NCI-H446 (cell line): Measurements from ENCODE around the gene FCRL2.
"Not testable (repeated sequence)": the region's sequence is repeated elsewhere in the genome, so short reads cannot be mapped to it uniquely, and the experiment has no call there.

Experiments used
- DNase-seq, 2 experiments: peaks; one replicate each; lab custom pipeline; 2025; lab: John Stamatoyannopoulos, UW

FCRL2 gene

GRCh38 chr1:157751283-157751682 is 25.6 kb downstream of the FCRL2 start:
- DNase-seq = no peak

DNA sequence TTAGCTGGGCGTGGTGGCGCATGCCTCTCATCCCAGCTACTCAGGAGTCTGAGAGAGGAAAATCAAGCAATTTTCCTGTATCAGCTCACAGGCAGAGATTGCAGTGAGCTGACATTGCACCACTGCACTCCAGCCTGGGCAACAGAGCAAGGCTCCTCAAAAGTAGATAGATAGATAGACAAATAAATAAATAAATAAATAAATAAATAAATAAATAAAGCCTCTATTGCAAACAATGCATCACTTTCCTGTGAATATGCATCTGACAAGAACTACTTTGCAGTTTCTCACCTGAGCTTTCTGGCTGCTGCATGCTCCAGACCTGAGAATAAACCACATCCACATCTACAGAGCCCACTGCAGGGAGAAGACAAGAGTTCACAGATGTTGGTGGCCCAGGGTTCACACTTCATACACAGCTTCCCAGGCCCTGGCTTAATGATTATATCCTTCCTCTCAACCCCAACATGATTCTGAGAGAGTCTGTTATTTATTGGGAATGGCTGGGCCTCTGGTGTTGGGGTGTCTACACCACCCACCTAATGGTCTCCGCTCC is 28.6 kb downstream of the FCRL2 start:
- no peak for DNase-seq

DNA sequence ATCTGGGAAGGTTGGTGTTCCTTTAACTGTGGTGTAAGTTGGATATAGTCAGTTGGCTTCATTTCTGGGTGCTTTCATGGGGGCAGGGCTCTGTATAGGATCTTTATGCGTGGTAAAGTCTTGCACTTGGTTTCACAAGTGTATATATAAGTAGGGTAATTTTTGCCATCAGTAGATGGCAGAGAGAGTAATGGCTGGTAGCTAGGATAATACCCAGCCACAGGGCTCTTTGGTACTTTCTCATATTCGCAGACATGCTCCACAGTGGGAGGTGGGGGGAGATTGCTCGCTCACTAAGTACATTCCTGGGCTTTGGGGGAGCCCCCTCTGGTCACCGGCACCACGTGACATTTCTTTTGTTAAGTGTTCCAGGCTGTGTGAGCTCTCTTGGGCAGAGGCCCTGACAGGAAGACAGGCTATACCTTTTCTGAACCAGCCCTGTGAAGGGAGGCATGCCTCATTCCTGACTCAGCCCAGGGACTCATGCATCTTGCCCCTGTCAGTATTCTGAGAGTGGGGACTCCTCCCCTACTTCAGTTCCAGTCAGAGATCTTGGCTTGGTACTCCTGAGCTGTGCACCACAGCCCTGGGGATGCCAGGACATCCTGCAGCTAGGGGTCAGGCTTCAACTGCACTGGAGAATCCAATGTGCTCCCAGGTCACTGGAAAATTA is 37.6 kb downstream of the FCRL2 start:
- no peak for DNase-seq

DNA sequence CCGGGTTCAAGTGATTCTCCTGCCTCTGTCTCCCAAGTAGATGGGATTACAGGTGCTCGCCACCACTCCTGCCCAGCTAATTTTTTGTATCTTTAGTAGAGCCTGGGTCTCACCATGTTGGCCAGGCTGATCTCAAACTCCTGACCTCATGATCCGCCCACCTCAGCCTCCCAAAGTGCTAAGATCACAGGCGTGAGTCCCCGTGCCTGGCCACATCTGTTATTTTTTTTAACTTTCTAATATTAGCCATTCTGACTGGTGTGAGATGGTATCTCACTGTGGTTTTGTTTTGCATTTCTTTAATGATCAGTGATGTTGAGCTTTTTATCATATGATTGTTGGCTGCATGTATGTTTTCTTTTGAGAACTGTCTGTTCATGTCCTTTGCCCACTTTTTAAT is 40.9 kb downstream of the FCRL2 start:
- not testable (repeated sequence) for DNase-seq

GRCh38 chr1:157734321-157734720 is 42.6 kb downstream of the FCRL2 start:
- no peak for DNase-seq

- DNase-seq = no peak
Observed at GRCh38 chr1:157732755-157733154, 44.2 kb downstream of the FCRL2 start.

DNA sequence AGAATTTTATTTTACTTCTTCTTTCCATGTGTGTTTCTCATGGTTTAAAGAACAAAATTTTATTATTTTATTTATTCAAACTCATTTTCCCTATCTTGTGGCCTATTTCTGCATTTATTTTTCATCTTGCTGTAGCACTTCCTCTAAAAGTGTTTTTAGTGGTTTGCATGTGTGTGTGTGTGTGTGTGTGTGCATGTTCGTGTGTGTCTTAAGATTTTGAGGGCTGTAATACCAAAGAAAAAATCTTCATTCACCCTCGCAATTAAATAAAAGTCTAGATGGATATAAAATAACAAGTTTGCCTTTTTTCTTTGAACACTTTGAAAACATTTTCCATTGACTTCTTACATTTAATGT is 51.7 kb downstream of the FCRL2 start:
- DNase-seq = no peak

GRCh38 chr1:157724537-157725220 is 52.3 kb downstream of the FCRL2 start:
- DNase-seq = no peak

DNA sequence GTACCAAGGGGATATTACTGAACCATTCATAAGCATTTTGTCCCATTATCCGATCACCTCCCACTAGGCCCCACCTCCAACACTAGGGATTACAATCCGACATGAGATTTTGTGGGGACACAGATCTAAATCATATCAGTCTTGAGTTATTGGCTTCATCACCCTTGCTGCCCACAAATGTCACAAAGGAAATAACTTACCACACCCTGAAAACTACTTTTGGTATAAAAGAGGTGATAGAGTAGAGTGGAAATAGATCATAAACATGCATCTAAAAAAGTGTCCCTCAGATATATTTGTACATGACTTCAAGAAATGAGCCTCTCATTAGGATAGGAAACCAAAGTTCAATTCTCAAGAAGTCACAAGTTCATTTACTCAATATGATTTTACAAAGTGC is 53.8 kb downstream of the FCRL2 start:
- DNase-seq = no peak

- DNase-seq = no peak
Observed at GRCh38 chr1:157721985-157722384, 54.9 kb downstream of the FCRL2 start.

DNA sequence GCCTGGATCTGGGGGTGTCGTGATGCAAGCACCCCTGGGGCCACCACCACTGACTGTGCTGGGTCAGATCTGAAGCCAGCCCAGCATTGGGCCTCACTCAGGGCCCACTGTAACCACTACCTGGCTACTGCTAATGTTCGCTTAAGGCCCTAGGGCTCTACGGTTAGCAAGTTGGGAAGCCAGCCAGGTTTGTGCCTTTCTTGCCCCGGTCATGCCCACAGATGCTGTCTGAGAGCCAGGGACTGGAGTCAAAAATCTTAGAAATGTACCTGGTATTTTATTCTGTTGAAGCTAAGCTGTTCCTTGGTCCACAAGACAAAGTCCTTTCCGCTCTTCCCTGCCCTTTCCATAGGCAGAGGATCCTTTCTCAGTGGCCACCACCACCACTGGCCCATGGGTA is 61.2 kb downstream of the FCRL2 start:
- DNase-seq = no peak

DNA sequence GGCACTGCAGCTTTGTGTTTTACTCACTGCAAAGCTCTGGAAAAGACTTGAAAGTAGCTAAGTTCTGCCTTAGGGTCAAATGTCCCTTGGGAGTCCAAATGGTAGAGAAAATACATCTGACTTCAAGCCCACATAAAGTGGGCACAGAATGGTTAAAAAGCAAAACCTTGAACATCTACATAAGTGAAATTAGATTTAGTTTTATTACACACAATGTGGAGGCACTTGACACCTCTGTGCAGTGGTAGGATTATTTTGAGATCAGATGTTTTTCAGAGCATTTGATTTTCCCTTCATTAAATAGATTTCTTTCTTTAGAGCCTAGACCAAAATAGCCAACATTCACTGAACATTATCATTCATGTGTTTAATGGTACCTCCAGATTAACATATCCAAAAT is 65.1 kb downstream of the FCRL2 start:
- no peak for DNase-seq

- no peak for DNase-seq
Observed at GRCh38 chr1:157704878-157705277, 72.1 kb downstream of the FCRL2 start.

- no peak for DNase-seq
Observed at GRCh38 chr1:157703981-157704380, 73.0 kb downstream of the FCRL2 start.

GRCh38 chr1:157702308-157702825 is 74.6 kb downstream of the FCRL2 start:
- no peak for DNase-seq

DNA sequence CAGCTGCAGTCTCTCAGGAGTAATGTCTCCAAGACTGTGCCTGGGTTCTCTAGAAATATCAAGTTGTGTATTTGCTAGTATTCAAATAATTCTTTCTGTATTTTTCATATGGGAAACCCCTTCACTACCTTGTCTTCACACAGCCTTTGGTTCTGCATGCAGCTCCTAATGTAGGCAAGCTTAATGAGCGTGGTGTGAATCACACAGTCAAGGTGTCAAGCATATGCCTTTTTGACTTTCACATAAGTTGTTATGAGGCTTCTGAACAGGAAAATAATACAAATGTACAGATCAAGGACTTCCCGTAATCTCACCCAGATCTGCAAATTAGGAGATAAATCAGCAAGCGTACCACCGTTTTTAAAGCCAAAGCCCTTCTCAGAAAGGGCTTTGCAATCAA is 76.2 kb downstream of the FCRL2 start, which contains the start of gene FCRL3:
Gene FCRL3, minus strand, starts transcription at position 38 of the 400 bp plus-strand sequence. CDS start 280 bp downstream, outside the sequence.
- DNase-seq = no peak

DNA sequence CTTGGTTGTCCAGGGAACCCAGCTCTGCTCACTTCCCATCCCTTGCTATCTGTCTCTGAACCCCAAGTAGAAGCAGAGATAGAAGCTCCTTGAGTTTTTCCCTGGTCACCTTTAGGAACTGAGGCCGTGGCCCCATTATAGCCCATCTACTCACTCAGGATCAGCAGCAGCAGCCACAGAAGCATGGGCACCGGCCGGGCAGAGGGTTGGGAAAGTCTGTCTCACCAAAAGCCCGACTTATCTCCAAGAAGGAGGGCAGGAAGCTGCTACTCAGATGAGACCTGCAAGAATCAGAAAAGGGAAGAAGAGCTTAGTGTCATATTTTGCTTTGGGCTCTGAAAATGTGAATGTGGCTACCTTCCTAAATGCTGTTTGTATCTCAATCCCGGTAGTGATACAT is 76.6 kb downstream of the FCRL2 start:
- no peak for DNase-seq

GRCh38 chr1:157697781-157698569 is 79.0 kb downstream of the FCRL2 start:
- no peak for DNase-seq

- DNase-seq = no peak
Observed at GRCh38 chr1:157696966-157697628, 79.8 kb downstream of the FCRL2 start.
